Retinal pigment epithelial cell (primary cell): ENCODE results near the gene JMJD8.
"Not testable (repeated sequence)": the region's sequence is repeated elsewhere in the genome, so short reads cannot be mapped to it uniquely, and the experiment has no call there.

Experiments used
- DNase-seq: peaks from one replicate; pipeline ENCODE4 v3.0.0-alpha.2; 2010; ENCODE audit warnings: low read depth
- H3K4me3 ChIP-seq: 2 replicates; pipeline ENCODE4 v1.5.1; 2011; ENCODE audit warnings: mild to moderate bottlenecking, low read length, control low read depth, moderate library complexity
- TF ChIP-seq, protein P1 (sequence below): conservative IDR thresholded peaks from 2 replicates; pipeline ENCODE4 v1.5.1; 2011; ENCODE audit warnings: low read depth, low read length, control low read depth, inconsistent platforms

Gene JMJD8

DNA sequence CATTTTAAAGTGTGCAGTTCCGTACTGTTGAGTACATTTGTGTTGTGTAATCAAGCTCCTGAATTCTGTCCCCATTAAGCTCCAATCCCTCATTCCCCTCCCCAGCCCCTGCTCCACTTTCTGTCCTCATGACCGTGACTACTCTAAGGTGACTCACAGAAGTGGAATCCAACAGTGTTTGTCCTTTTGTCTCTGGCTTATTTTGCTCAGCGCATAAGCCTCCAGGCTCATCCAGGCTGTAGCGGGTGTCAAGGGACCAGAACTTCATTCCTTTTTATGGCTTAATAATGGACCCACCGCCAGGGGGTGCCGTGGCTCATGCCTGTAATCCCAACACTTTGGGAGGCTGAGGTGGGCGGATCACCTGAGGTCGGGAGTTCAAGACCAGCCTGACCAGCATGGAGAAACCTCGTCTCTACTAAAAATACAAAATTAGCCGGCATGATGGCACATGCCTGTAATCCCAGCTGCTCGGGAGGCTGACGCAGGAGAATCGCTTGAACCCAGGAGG is 28.7 kb upstream of the JMJD8 start:
- not testable (repeated sequence) for H3K4me3 ChIP-seq
- TF ChIP-seq, protein P1, sequence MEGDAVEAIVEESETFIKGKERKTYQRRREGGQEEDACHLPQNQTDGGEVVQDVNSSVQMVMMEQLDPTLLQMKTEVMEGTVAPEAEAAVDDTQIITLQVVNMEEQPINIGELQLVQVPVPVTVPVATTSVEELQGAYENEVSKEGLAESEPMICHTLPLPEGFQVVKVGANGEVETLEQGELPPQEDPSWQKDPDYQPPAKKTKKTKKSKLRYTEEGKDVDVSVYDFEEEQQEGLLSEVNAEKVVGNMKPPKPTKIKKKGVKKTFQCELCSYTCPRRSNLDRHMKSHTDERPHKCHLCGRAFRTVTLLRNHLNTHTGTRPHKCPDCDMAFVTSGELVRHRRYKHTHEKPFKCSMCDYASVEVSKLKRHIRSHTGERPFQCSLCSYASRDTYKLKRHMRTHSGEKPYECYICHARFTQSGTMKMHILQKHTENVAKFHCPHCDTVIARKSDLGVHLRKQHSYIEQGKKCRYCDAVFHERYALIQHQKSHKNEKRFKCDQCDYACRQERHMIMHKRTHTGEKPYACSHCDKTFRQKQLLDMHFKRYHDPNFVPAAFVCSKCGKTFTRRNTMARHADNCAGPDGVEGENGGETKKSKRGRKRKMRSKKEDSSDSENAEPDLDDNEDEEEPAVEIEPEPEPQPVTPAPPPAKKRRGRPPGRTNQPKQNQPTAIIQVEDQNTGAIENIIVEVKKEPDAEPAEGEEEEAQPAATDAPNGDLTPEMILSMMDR: peak; percentile 58
- DNase-seq: peak; percentile 94

DNA sequence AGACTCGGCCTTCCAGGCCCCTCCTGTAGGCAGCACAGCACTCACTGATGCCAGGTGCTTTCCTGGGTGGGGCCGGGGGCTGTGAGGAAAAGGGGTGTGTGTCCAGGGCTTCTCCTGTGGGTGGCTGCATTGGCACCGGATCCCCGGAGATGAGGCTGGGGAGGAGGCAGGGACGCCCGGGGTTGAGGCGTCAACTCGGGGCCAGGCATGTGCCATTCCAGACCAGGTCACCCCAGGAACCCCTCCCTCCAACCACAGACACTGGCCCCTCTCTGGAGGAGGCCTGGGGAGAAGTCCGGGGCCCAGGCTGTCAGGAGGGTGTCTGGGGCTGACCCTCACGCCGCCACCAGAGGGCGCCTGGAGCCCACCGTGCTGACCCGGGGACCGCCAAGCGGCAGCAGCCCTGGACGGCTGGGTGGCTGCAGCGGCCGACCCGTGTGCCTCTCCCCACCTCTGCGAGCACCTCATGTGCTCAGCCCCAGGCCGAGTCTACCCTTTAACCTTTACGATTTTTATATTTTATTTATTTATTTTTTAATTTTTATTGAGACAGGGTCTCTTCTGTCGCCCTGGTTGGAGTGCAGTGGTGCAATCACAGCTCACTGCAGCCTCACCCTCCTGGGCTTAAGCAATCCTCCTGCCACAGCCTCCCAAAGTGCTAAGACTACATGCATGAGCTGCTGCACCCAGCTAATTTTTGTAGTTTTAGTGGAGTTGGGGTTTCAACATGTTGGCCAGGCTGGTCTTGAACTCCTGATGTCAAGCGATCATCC is 27.6 kb upstream of the JMJD8 start:
- no peak for DNase-seq
- TF ChIP-seq, protein P1: peak; percentile 89
- no peak overlapping the region for H3K4me3 ChIP-seq

DNA sequence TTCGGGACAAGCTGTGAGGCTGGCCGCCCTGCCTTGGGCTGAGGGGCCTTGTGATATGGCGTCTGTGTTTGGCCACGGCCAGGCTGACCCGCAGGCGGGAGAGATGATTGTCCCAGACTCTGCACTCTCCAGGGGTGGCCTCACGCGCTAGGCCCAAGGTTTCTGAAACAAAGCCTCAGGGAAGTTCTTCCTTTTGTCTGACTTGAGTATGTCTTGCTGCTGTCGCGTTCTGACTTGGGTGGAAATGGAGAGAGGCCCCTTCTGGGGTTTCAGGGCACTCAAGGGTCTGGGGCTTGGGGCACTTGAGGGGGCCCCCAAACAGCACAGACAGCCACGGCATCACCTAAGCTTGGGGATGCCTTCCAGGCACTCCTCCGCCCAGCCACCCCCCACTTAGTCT is 26.9 kb upstream of the JMJD8 start:
- TF ChIP-seq, protein P1: no peak
- no peak overlapping the region for H3K4me3 ChIP-seq
- no peak for DNase-seq

DNA sequence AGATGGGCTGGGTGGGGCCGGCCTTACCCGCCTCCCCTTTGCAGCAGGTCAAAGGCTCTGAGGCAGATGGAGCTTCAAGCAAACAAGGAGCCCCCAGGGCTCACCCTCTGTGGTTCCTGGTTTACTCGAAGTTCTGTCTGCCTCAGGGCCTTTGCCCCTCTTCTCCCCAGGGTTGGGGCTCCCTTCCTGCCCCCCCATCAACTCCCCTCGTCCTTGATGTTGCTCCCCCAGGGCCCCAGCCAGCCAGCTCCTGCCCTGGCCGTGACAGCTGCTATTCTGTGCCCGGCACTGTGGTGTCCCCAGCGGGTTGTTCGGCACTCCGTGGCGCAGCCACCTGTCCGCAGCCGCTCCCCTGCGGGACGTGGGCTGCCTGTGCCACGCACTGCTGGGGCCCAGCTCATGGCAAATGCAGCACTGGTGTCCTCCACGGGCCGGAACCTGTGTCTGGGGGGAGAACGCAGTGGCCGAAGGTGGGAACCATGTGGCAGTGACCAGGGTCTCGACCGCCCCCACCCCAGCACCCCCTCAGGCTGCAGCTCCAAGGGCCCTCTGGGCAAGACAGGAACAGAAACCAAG is 26.5 kb upstream of the JMJD8 start:
- no peak overlapping the region for H3K4me3 ChIP-seq
- TF ChIP-seq, protein P1: no peak
- no peak for DNase-seq

DNA sequence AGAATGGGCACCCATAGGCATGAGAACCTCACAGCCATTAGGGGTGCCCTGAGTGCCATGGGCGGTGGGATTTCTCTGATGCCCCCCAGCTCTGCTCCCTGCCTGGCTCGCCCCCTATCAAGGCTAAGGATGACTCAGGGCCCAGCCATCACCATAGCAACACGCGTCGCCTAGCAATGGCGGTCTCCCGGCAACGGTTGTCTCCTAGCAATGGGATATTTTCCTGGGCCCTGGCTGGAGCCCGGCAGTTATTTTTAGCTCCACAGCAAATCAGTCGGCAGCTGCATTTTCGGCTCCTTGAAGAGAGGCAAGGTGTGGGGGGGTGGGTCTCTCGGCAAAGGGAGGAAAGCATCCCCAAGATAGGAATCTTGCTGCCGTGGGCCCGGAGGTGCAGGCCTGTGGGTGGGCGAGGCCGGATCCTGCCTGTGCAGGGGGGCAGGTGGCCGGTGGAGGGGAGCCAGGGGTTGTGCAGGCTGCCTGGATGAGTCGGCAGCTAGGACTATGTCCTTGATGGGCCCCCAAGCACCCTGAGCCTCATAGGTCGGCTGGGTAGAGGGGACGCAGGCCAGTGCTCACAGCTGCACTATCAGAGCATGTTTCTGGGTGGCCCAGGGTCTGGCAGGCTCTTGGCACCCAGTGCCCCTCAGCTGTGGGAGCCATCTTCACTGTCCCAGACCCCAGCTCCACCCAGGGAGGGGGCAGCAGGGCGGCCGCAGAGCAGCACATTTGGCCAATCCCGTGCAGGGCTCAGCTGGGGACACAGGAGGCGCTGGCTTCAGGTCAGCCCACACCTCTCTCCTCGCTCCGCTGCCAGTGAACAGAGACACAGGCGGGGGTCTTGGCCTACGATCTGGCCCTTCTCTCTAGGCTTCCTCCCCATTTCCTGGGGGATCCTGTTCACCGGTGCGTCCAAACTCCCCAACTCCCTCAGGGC is 25.7 kb upstream of the JMJD8 start:
- no peak overlapping the region for H3K4me3 ChIP-seq
- no peak for DNase-seq
- TF ChIP-seq, protein P1: no peak

DNA sequence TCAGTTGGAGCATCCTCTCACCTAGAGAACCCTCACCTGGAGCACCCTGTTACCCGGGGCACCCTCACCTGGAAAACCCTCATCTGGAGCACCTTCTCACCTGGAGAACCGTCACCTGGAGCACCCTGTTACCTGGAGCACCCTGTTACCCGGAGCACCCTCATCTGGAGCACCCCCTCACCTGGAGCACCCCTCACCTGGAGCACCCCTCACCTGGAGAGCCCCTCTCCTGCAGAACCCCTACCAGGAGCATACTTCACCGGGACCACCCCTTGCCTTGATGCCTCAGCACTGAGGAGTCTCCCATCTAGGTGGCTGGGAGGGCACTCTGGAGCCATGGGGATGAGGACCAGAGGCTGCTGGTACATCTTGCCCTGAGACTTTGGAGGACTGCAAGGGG is 24.8 kb upstream of the JMJD8 start:
- TF ChIP-seq, protein P1: no peak
- DNase-seq: no peak
- H3K4me3 ChIP-seq: no peak overlapping the region
